RKO (cell line): ENCODE measurements around the gene PISD.

ENCODE experiments used
- DNase-seq: peaks from one replicate; pipeline ENCODE4 v3.0.0-alpha.2; 2016; ENCODE audit warnings: low spot score

Gene PISD

DNA sequence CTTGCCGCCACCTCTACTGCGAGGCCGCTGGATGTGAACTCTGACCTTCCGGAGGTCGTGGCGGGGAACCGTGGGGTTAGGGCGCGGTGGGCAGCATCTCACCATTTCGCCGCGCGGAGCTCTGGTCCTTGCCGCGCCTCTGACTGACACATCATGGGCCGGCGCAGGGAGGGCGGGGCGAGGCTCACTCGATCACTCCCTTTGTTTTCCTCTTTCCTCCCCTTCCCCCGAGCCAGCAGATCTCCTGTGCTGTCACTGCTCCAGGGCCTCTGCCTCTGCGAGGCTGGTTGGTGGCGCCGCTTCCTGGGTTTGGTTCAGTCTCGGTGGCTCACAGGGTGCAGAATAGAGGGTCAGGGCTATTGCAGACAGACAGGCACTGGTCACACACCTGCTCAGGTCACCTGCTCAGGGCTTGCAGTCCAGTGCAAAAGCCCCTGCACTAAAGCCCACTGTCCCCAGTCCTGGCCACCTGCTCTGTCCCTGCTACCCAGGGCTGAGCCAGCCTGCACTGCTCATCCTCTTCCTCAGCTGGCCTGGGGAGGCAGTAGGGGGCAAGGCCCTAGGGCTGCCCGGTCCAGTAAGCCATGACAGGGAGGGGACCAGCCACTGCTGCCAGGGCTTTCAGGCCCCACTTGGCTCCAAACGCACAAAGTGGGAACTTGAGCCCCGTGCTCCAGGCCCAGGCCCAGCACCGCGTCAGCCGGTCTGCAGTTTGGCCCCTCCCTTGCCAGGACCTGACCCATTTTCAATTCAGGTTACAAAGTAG is 36.2 kb downstream of the PISD start:
- no peak for DNase-seq

DNA sequence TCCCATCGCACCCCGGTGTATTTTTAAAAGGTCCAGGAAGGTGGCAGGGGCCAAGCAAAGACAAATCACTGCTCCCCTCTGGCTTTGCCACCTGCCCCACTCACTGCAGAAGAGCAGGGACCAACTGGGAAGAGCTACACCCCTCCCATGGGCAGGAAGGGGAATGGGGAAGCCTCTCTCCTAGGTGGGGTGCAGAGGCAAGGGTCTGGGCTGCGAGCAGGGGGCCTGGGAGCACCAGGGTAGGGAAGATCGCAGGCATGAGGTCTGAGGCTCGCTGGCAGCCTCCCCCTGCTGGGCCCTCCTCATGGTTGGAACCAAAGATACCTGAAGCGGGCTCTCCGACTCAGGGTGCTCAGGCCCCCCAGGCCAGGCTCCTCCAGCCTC is 36.8 kb downstream of the PISD start:
- DNase-seq: no peak

DNA sequence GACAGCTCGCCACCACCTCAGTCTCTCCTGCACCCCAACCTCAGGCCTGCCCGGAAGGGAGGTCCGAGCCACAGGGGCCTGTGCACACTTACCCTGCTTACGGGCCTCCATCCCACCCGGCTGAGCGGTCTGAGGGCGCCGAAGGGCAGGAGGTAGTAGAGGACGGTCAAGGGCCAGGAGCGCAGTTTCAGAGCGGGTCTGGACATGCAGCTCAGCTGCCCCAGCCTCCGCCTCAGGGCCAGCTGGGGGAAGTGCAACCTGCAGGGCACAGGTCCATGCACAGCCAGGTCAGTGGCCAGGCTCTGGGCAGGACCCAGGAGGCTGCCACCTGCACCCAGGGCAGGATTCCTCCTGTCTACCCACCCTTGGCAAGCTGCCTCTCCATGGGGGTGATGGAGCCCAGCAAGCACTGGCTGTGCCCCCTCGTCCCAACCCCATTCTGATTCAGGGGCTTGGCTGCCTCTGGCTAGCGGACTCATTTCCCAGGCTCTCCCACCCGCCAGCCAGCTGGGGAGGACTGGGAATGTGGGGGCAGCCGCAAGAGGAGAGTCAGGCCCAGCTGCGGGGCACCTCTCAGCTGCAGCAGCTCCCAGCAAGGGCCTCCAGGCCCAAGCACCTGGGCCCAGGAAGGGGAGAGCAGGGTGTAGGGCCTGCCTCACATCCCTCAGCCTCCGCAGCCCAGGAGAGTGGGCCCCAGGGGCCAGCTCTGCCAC is 38.3 kb downstream of the PISD start:
- DNase-seq: no peak

DNA sequence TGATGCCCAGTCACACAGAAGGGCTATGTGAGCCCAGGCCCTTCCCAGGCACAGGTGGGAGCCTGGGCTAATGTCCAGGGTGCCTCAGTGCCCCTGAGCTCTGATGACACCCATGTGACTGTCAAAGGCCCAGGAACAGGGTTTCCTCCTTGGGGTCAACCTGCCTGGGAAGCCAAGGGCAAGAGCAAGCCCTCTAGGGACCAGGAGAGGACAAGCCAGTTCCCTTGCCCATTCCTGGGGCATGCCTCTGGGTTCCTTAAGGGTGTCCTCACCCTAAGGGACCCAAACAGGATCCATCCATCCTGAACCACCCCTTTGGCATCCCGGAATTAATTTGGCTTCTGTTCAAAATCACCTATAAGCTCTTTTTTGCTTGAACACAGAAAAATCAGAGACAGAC is 39.0 kb downstream of the PISD start:
- no peak for DNase-seq

DNA sequence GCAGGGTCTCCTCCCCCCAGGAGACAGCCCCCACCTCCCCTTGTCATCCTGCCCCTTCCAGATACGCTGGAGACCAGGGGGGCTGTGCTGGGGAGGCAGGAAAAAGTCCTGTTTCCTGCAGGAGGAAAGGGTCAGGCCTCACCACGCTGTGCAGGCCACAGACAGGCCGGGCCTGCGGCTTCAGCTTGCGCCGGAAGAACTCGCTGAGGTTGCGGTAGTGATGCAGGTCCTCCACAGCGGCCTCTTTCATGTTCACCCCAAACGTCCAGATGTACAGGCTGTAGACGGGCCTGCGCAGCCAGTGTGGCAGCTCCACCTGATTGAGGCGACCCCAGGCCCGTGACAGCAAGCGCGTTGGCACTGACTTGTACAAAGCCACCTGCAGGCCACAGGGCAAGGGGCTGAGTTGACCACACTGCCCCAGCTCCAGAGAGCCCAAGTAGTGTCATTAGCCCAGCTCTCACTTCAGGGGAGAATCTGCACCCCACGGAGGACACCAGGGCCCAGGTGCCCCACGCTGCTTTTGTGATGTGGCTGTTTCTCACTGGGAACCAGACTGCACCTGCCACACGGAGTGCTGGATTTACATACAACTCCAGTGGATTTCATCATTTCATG is 40.4 kb downstream of the PISD start:
- DNase-seq: no peak

DNA sequence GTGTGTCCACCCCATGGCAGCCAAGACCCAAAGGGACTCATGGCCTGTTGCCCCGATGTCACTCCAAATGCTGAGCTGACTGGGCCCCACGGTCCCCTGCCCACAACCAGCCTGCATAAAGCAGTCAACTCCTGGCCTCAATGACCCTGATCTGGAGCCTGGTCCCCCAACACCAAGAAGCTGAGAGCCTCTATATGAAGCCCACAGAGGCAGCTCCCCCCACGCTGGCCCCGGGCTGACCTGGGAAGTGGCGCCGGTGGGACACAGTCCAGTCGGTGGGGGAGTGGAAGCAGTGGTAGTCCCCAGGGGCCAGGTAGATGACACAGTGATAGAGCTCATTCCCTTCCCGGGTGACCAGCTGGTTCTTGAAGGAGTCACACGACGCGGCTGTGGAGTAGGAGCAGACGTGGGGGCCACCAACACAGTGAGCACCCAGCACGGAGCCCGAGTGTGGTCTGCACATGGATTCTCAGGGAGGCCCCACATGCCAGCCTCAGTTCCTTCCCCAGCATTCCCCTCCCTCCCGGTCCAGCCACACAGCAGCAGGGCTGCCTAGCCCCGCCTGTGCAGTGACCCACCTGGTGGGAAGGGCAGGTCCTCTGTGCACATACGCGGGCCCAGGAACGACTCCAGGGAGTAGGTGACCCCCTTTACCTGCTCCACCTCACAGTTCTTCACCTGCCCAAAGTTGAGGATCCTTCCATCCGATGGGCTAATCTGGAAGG is 41.1 kb downstream of the PISD start:
- DNase-seq: no peak

DNA sequence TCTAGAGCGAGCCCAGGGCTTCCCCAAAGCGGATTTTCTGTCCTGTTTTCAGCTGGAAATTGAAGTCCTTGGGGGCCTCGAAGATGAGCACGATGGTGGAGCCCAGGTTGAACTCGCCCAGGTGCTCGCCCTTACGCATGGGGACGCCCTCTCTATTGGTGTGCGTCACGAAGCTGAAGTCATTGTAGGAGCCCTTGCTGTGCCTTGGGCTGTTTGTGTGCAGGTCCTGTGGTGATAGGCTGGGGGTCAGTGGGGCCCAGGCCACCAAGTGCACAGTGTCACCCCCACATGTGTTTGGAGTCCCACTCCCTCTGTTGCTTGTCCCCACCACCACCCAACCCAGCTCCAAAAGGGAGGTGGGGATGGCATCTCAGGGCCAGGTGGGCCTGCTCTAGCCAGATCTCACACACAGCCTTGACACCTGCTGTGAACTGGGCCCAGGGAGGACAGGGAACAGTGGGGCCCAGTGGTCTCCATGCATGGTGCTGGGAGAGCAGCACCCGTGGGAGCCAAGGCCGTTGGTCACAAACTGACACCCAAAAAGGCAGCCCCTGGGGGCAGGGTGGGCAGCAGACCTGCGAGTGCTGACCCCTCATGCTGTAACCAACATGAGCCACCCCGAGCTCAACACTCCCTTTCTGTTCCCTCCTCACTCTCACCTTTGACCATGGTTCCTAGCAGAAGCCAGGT is 42.3 kb downstream of the PISD start:
- no peak for DNase-seq

DNA sequence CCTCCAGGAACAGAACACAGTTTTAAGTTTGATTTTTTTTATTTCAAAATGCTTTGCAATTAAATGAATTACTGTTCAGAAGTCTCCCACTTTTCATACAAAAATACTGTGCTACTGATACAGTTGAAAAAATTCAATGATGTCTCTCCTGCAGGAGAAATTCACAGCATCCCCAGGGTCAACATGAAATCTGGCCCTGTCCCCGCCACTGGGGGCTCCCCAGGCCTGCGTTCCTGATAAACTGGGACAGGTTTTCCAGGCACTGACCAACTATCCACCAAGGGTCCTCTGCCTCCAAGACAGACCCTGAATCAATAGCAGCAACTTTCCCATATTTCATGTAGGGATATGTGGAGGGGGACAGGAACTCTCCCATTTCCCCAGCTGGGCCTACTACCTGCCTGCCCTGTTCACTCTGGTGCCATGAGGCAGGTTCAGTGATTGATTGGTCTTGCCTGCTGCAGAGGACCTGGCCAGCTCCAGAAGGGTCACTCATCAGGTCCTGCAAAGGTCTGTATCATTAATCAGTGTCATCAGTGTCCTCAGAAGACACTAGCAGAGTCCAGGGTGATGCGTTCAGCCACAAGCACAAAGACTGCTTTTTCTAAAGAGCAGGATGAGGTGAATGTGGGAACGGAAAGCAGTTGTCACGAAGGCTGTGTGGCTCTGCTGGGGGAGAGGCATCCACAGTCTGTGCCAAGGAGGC is 43.4 kb downstream of the PISD start:
- no peak for DNase-seq

DNA sequence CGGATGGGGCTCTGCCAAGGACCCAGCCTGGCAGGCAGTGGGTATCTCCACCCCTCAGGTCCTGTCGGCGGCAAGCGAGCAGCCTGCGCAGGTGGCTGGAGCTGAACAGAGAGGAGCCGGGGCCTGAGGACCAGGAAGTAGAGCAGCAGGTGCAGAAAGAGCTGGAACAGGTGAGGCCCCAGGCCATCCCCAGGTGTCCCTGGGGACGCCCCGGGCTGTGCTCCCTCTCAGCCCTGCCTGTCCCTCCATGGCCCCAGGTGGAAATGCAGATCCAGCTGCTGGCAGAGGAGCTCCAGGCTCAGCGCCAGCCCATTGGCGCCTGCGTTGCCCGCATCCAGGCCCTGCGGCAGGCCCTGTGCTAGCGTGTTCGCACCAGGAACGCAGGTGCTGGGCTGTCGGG is 44.0 kb downstream of the PISD start:
- DNase-seq: no peak

DNA sequence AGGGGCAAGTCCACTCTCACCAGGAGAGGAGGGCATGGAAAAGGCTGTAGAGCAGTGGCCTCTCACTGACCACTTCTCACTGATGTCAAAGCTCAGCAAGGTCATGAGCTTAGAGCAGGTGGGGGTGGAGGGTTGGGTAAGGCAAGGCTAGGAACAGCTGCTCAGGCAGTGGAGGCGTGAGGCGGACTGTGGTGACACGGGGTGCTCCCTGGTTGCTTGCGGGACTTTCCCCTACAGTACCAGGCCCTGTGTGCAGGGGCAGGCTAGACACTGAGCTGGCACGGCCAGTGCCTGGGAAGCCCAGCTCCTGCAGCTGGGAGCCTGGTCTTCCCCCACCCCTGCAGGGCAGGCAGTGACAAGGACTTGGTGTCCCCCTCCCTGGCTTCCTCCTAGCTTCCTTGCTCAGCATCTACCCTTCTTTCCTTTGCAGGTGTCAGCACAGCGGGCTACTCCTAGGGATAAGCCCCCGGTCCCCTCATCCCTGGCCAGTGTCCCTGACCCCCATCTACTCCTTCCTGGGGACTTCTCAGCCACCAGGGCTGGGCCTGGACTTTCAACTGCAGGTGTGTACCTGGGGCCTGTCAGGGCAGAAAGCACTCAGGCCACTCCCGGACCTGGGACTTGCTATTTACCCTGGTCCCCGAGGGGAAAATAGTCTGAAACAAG is 45.6 kb downstream of the PISD start:
- DNase-seq: no peak

DNA sequence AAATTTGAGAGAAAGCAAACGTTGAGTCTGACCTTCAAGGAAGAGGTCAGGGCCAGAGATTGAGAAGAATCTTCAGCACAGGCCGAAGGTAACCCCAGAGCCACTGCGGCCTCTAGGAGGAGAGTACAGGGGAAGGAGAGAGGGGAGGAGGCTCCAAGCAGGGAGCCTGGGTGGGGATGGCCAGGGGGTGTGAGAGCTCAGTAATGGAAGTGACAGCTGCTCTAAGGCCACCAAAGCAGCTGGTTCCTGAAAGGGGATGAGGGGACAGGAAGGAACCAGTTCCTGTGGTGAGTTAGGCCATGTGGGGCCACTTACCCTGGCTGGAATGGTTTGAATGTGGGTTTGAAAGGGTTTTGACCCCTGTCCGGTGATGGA is 46.1 kb downstream of the PISD start:
- no peak for DNase-seq

DNA sequence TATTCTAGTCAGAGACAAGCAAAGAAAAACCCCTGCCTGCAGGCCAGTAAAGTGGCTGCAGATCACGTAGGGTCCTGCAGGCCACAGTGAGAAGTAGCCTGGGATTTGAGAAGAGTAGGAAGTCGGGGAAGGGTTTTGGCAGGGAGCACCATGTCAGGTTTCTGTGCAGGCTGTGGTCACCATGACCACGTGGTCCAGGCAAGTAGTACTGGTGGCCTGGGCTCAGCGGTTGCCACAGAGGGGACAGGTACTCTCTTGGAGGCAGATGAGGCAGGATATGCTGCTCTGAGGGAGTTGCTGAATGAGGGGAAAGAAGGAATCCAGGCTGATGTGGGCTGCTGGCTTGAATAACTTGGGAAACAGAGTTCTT is 46.5 kb downstream of the PISD start:
- DNase-seq: no peak

DNA sequence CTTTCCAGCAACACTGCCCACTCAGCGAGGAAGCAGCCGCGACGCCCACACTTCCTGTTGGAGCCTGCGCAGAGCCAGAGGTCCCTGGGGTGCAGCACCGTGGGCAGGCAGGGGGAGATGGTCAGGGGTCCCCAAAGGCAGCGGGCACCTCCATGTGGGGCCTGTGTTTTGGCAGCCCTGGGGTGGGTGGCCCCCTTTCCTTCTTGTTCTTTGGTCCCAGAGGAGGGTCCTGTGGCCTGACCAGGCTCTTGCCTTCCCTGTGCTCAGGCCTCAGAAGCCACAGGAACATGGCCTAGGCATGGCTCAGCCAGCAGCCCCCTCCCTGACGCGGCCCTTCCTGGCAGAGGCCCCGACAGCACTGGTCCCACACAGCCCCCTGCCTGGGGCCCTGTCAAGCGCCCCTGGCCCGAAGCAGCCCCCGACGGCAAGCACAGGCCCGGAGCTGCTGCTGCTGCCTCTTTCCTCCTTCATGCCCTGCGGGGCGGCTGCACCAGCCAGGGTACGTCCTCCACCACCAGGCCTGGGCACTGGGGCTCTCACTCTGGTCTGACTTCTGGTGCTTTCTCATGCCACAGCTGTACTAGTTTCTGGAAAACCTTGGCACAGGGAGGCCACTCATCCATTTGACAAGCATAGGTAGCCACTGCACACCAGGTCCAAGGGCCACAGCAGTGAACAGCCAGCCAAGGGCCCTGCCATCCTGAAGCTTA is 47.1 kb downstream of the PISD start:
- no peak for DNase-seq

DNA sequence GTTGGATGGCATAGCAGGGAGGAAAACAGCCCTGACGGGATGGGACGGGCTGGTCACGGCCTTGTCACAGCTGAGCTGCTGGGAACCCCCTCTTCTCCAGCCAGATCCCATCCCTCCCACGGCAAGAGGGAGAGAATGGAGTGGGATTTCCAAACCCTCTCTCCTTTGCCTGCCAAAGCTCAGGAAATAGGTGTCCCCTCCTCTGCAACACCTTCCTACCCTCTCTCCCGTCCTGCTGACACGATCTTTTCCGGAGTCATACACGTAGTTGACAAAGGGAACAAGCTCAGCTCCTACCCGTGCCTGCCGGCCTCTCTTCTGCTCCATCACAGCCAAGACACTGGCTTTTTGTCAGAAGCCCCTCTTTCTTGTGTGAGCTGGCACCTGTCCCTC is 48.1 kb downstream of the PISD start:
- no peak for DNase-seq

DNA sequence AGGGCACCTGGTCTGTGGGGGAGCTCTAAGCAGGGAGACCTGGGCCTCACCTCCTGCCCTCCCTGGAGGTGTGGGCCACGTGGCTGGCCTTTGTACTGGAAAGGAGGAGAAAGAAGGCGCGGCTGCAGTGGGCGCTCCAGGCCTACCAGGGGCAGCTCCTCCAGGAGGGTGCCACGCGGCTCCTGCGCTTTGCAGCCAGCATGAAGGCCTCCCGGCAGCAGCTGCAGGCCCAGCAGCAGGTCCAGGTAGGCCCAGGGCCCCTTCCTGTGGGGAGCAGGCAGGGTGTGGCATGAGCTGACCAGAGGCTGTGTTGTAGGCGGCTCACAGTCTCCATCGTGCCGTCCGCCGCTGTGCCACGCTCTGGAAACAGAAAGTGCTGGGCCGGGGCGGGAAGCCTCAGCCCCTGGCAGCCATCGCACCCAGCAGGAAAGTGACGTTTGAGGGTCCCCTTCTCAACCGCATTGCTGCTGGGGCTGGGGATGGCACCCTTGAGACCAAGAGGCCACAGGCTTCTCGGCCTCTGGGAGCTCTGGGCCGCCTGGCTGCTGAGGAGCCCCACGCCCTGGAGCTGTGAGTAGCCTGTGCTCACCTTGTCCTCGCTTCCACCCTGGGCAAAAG is 48.6 kb downstream of the PISD start:
- DNase-seq: no peak

DNA sequence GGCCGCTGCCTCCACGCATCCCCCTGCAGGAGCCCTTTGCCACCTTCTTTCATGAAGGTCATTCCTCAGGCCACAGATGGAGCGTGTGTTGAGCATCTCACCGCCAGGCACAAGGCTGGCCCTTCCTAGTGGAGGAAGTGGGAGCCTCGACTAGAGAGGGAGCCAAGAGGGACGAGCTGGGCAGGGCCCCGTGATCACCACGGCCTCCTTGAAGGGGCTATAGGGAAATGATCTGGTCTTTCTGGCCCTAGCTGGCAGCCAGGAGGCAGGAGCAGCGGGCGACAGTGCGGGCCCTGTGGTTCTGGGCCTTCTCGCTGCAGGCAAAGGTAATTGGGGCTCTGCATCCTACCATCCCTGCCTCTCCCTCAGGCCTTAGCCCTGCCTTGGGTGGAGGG is 49.1 kb downstream of the PISD start:
- DNase-seq: no peak

DNA sequence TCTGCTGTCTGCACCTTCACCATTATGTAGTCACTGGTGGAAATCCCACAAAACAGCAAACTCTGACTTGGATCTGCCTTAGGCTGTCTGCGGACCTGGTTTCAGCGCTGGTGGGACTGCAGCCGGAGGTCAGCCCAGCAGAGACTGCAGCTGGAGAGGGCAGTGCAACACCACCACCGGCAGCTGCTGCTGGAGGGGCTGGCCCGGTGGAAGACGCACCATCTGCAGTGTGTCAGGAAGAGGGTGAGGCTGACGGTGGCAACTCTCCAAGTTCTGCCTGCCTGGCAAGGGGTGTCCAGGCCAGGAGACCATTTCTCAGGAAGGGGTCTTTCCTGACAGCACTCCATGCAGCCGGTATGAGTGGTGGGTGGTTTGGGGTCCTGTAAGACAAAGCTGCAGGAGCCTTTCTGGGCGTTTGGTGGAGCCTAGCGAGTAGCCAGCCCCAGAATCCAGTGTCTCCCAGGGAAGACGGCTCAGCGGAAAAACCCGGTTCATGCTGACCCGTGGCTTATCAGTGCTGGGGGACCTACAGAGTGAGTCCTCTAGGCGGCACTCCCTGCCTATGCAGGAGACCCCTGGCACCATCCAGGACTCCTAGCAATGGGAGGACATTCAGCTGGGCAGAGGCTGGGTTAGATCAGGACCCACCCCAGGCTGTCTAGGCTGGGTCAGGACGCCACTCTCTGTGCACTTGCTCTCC is 50.8 kb downstream of the PISD start:
- DNase-seq: no peak

DNA sequence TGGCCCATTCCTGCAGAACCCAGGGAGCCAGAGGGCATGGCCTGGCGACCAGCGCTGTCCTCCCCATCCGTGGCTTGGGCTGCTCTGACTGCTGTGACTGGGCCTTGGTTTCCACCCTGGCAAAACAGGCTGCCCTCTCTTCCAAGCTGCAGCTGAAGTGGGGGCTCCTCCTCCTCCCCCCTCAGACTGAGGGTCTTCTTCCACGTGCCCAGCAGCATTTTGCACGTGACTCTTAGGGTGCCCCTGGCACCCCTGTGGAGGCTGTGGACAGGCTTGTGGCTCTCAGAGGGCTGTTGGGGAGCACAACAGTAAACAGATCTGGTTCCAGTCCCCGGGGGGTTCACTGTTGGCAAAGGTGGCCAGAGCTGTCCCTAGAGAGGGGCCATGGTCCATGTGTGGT is 51.4 kb downstream of the PISD start:
- no peak for DNase-seq

DNA sequence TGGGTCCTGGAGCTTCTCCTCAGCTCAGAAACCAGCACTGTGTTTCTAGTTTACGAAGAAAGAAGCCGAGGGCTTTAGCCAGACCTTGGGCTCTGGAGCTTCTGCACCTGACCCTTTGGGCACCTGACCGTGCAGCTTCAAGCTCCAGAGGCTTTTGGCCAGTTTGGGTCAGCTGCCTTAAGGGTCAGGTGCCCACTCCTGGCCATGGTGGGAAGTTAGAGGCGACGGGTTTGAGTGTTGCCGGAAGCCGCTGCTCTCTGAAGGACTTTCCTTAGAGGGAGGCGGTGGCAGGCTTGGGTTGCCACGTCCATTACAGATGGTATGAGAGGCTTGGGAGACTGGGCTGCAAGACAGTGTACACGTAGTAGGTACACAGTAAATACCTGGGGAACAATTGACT is 52.3 kb downstream of the PISD start:
- DNase-seq: no peak
